Stomach (tissue), 9 donors: Measurements from ENCODE around the gene FGF12. TPM values are rescaled to one million over a fixed set of nuclear protein-coding genes. Genes with fewer than 3 reads are reported as not detected.

ENCODE experiments used
- DNase-seq, 2 donors: peaks; one replicate each; pipeline versions ENCODE4 v3.0.0 to v3.0.0-alpha.2; 2013 to 2019
- H3K27ac ChIP-seq, 5 donors: fragments of 200-600 bp in 4 of 5; sonication (generic) in 4 of 5; one replicate each; pipeline ENCODE4 v1.5.1; 2013 to 2019; ENCODE audit warnings: mild to moderate bottlenecking in 1 of 5, moderate library complexity in 1 of 5
- H3K27me3 ChIP-seq, 3 donors: fragments of 200-600 bp; sonication (generic); one replicate each; pipeline ENCODE4 v1.5.1; 2017 to 2019; ENCODE audit warnings: mixed run types in 1 of 3
- H3K36me3 ChIP-seq, 4 donors: fragments of 200-600 bp; sonication (generic); 1 replicate in 3 of 4; 2 replicates in 1 of 4; pipeline ENCODE4 v1.5.1; 2016 to 2019
- H3K4me1 ChIP-seq, 4 donors: fragments of 200-600 bp; sonication (generic); one replicate each; pipeline ENCODE4 v1.5.1; 2016 to 2019
- H3K4me3 ChIP-seq, 4 donors: fragments of 200-600 bp; sonication (generic) in 3 of 4; one replicate each; pipeline ENCODE4 v1.5.1; 2016 to 2019; ENCODE audit warnings: mild to moderate bottlenecking in 1 of 4
- H3K9me3 ChIP-seq, 4 donors: fragments of 200-600 bp; sonication (generic); one replicate each; pipeline ENCODE4 v1.5.1; 2016 to 2019
- EP300 ChIP-seq: sonication (generic); formaldehyde crosslinking; IDR thresholded peaks from one replicate; pipeline ENCODE4 v1.6.1; 2017; ENCODE audit warnings: antibody characterized with exemption
- POLR2A ChIP-seq, 4 donors: fragments of 450-650 bp; IDR thresholded peaks; one replicate each; pipeline ENCODE4 v1.6.1; 2016; ENCODE audit warnings: antibody characterized with exemption in 4 of 4, control low read depth in 2 of 4, mild to moderate bottlenecking in 1 of 4, moderate library complexity in 1 of 4
- POLR2AphosphoS5 ChIP-seq, 3 donors: sonication (generic); formaldehyde crosslinking; IDR thresholded peaks; one replicate each; pipeline ENCODE4 v1.6.1; 2016; ENCODE audit warnings: antibody characterized with exemption in 3 of 3
- WGBS, 5 donors: extraction: QIAGEN DNeasy Blood & Tissue Kit in 3 of 5; methylation state at CpG; one replicate each; pipeline versions ENCODE4 v1.1.5 to v1.1.7; 2013 to 2018; 5-methylcytosine and 5-hydroxymethylcytosine counted together
- intact Hi-C: fragments of 100-400 bp; cut with DNase I; formaldehyde crosslinking; loops from one replicate; pipeline ENCODE4 v1.15.1; 2023; ENCODE audit warnings: low total_unique reads
- polyA plus RNA-seq, 3 donors: library from polyadenylated mRNA; stranded (reverse); fragments of 200-250 nt; gene quantifications; one replicate each; pipeline ENCODE4 v1.2.3, GENCODE V29; 2013
- total RNA-seq, 5 donors: library from RNA; depleted of rRNA; stranded (reverse); fragments of >200 nt; gene quantifications; one replicate each; pipeline versions ENCODE4 v1.1.0 to v1.2.3, GENCODE V29; 2014 to 2016
- TF ChIP-seq, protein P1 (sequence below), 7 experiments: fragments of 450-650 bp in 4 of 7; fragments of 200-600 bp in 3 of 7; sonication (generic) in 3 of 7; IDR thresholded peaks; one replicate each; pipeline ENCODE4 v1.5.1; 2016 to 2019; ENCODE audit warnings: antibody characterized with exemption in 7 of 7, control low read depth in 2 of 7, mild to moderate bottlenecking in 1 of 7
- donor health status: healthy with polysubstance abuse.
- donor health status: Bipolar disorder and iron deficiency.
- donor health status: healthy.

Gene FGF12
- total and polyA plus RNA-seq, 8 donors: 0.45 to 5.0 (median 0.88) TPM; not detected in 1

DNA sequence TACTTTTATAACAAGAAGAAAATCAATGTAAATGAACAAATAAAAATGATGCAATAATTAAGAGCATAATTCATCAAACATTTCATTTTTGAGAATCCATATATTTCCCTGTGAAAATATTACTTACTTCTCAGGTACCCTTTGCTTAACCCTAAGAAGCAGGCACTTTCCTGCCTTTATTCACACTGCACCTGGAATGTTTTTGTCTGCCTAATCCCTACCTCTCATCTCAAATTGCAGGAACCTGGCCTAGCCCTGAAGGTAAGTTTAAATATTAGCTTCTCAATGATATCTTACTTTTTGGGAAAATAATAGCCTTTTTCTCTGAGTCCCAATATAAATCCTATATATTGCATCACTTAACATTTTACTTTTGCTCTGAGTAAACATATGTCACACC, 559.1 kb downstream of the FGF12 start:
- no peaks in the 10 kb centered on the region for H3K4me1 ChIP-seq
- intact Hi-C loops: no loop called here
- no peaks in the 10 kb centered on the region for H3K27me3 ChIP-seq
- TF ChIP-seq EP300: no peak
- TF ChIP-seq POLR2A (IDR thresholded peaks at IDR 0.05): no peak
- TF ChIP-seq, protein P1, sequence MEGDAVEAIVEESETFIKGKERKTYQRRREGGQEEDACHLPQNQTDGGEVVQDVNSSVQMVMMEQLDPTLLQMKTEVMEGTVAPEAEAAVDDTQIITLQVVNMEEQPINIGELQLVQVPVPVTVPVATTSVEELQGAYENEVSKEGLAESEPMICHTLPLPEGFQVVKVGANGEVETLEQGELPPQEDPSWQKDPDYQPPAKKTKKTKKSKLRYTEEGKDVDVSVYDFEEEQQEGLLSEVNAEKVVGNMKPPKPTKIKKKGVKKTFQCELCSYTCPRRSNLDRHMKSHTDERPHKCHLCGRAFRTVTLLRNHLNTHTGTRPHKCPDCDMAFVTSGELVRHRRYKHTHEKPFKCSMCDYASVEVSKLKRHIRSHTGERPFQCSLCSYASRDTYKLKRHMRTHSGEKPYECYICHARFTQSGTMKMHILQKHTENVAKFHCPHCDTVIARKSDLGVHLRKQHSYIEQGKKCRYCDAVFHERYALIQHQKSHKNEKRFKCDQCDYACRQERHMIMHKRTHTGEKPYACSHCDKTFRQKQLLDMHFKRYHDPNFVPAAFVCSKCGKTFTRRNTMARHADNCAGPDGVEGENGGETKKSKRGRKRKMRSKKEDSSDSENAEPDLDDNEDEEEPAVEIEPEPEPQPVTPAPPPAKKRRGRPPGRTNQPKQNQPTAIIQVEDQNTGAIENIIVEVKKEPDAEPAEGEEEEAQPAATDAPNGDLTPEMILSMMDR (IDR thresholded peaks at IDR 0.05): no peak
- TF ChIP-seq POLR2AphosphoS5 (IDR thresholded peaks at IDR 0.05): no peak
- no peak for DNase-seq
- H3K27ac ChIP-seq: no peak overlapping the region
- no peak overlapping the region for H3K4me3 ChIP-seq
- no peaks in the 10 kb centered on the region for H3K9me3 ChIP-seq
- H3K36me3 ChIP-seq: no peaks in the 10 kb centered on the region

DNA sequence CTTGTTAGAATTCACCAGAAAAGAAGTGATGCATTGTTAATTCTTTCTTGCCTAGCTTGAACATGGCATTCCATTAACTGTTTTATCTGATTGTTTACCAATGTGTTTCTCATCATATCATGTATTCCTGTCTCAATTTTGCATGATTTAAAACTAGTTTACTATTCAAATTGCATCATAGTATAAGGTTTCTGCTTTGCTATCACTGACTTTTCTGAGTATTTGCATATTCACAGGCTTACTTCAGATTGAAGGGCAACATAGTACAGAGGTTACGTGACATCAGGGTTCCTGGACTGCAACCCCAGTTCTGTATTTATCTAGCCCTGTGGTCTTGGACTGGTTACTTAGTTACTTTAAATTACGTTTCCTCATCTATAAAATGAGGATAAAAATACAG, 561.8 kb downstream of the FGF12 start:
- H3K36me3 ChIP-seq: no peaks in the 10 kb centered on the region
- H3K27me3 ChIP-seq: no peaks in the 10 kb centered on the region
- no peak overlapping the region for H3K4me3 ChIP-seq
- H3K27ac ChIP-seq: no peak overlapping the region
- DNase-seq: no peak
- TF ChIP-seq, protein P1 (IDR thresholded peaks at IDR 0.05): no peak
- TF ChIP-seq POLR2A (IDR thresholded peaks at IDR 0.05) (no peak), POLR2AphosphoS5 (IDR thresholded peaks at IDR 0.05) (no peak), EP300 (no peak)
- intact Hi-C loops: no loop called here
- no peaks in the 10 kb centered on the region for H3K9me3 ChIP-seq
- H3K4me1 ChIP-seq: no peaks in the 10 kb centered on the region
- WGBS, 5 donors: 36 to 65% (median 57%) methylated on average over 2 of the region's 2 CpGs

DNA sequence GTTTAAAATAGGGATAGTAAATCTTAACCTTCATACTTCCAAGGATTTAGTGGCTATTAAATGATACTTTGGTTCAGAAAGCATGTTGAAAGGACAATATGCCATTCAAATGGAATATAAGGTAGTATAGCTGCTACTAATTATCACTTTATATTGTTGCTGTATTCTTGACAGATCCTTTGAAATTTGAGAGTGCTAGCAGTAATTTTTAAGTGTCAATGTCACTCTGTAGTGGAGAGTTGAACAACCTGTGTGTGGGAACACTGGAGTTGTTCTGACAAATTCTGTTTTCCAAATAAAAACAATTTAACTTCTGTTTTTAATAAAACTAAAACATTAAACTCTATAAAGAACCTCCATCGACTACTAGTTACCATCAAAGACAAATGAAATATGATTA, 565.7 kb downstream of the FGF12 start:
- intact Hi-C loops: no loop called here
- Histone ChIP-seq H3K27me3 (no peaks in the 10 kb centered on the region), H3K27ac (no peak overlapping the region), H3K36me3 (no peaks in the 10 kb centered on the region), H3K9me3 (no peaks in the 10 kb centered on the region), H3K4me1 (no peaks in the 10 kb centered on the region), H3K4me3 (no peak overlapping the region)
- no peak for DNase-seq
- TF ChIP-seq POLR2AphosphoS5 (IDR thresholded peaks at IDR 0.05) (no peak), POLR2A (IDR thresholded peaks at IDR 0.05) (no peak), EP300 (no peak)
- TF ChIP-seq, protein P1 (IDR thresholded peaks at IDR 0.05): no peak
- 76 to 87% (median 81%) methylated on average over 1 of the region's 1 CpG for WGBS, 5 donors

DNA sequence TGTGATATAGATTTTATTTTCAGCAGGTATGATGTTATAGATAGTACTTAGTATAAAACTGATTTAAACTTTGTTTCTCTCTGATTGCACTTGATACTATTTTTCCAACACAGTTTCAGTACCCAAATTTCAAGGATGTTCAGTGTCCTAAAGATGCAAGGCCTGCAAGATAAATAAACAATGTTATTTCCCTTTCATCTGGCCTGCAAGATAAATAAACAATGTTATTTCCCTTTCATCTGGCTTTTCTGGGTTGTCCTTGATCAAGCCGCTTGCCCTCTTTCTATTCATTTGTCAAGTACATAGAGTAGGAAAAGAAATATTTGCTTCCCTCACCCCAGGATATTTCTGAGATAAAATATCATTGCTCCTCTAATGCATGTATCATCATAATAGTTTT, 571.0 kb downstream of the FGF12 start:
- Histone ChIP-seq H3K27ac (no peak overlapping the region), H3K27me3 (no peaks in the 10 kb centered on the region), H3K4me1 (no peaks in the 10 kb centered on the region), H3K36me3 (no peaks in the 10 kb centered on the region), H3K4me3 (no peak overlapping the region), H3K9me3 (no peaks in the 10 kb centered on the region)
- WGBS, 5 donors: 28 to 56% (median 44%) methylated on average over 1 of the region's 1 CpG
- TF ChIP-seq POLR2A (IDR thresholded peaks at IDR 0.05) (no peak), POLR2AphosphoS5 (IDR thresholded peaks at IDR 0.05) (no peak), EP300 (no peak)
- TF ChIP-seq, protein P1 (IDR thresholded peaks at IDR 0.05): no peak
- intact Hi-C loops: no loop called here
- DNase-seq: no peak
